ENCODE measurements around the gene DDI2.

DNA sequence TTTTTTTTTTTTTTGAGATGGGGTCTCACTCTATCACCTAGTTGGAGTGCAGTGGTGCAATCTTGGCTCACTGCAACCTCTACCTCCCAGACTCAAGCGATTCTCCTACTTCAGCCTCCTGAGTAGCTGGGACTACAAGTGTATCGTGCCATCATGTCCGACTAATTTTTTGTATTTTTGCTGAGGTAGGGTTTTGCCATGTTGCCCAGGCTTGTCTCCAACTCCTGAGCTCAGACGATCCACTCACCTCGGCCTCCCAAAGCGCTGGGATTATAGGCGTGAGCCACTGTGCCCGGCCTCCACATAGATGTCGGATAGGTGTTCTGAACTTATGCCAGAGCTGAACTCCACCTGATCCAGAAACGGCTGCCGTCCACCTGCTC is 87.9 kb downstream of the DDI2 start:
- TF ChIP-seq, protein P1, sequence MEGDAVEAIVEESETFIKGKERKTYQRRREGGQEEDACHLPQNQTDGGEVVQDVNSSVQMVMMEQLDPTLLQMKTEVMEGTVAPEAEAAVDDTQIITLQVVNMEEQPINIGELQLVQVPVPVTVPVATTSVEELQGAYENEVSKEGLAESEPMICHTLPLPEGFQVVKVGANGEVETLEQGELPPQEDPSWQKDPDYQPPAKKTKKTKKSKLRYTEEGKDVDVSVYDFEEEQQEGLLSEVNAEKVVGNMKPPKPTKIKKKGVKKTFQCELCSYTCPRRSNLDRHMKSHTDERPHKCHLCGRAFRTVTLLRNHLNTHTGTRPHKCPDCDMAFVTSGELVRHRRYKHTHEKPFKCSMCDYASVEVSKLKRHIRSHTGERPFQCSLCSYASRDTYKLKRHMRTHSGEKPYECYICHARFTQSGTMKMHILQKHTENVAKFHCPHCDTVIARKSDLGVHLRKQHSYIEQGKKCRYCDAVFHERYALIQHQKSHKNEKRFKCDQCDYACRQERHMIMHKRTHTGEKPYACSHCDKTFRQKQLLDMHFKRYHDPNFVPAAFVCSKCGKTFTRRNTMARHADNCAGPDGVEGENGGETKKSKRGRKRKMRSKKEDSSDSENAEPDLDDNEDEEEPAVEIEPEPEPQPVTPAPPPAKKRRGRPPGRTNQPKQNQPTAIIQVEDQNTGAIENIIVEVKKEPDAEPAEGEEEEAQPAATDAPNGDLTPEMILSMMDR (IDR thresholded peaks at IDR 0.05; ENCODE audit: low read depth, low read length): no peak
- TF ChIP-seq POLR2A (IDR thresholded peaks at IDR 0.05; ENCODE audit: extremely low read depth, insufficient read length) (no peak), MYC (IDR thresholded peaks at IDR 0.05; ENCODE audit: low read depth, low read length) (no peak)
